Gastroesophageal sphincter (tissue), 4 donors: ENCODE data around the gene ARHGAP9. TPM values are rescaled to one million over a fixed set of nuclear protein-coding genes. Genes with fewer than 3 reads are reported as not detected.

ENCODE experiments used
- ATAC-seq: fragments of 150-250 bp; one replicate; pipeline ENCODE4 v1.9.1; 2016; ENCODE audit warnings: mild to moderate bottlenecking, moderate library complexity
- H3K27ac ChIP-seq, 4 donors: fragments of 200-600 bp; sonication (generic) in 3 of 4; 1 replicate in 3 of 4; 2 replicates in 1 of 4; pipeline ENCODE4 v1.5.1; 2016 to 2019
- H3K27me3 ChIP-seq: fragments of 200-600 bp; sonication (generic); one replicate; pipeline ENCODE4 v1.5.1; 2019
- H3K36me3 ChIP-seq, 2 donors: fragments of 200-600 bp; sonication (generic); one replicate each; pipeline ENCODE4 v1.5.1; 2019; ENCODE audit warnings: control low read depth in 1 of 2
- H3K4me1 ChIP-seq, 3 donors: fragments of 200-600 bp; sonication (generic); 1 replicate in 2 of 3; 2 replicates in 1 of 3; pipeline ENCODE4 v1.5.1; 2016 to 2019; ENCODE audit warnings: control low read depth in 2 of 3
- H3K4me3 ChIP-seq, 2 donors: fragments of 200-600 bp; sonication (generic); one replicate each; pipeline ENCODE4 v1.5.1; 2019; ENCODE audit warnings: mild to moderate bottlenecking in 1 of 2, moderate library complexity in 1 of 2
- H3K9me3 ChIP-seq, 3 donors: fragments of 200-600 bp; sonication (generic); one replicate each; pipeline ENCODE4 v1.5.1; 2017 to 2019; ENCODE audit warnings: control low read depth in 2 of 3
- EP300 ChIP-seq: sonication (generic); formaldehyde crosslinking; IDR thresholded peaks from one replicate; pipeline ENCODE4 v1.6.1; 2017; ENCODE audit warnings: antibody characterized with exemption, mild to moderate bottlenecking
- POLR2A ChIP-seq, 2 donors: fragments of 450-650 bp; IDR thresholded peaks; one replicate each; pipeline ENCODE4 v1.6.1; 2017; ENCODE audit warnings: antibody characterized with exemption in 2 of 2, mild to moderate bottlenecking in 2 of 2, moderate library complexity in 1 of 2
- POLR2AphosphoS5 ChIP-seq: sonication (generic); formaldehyde crosslinking; IDR thresholded peaks from one replicate; pipeline ENCODE4 v1.6.1; 2017; ENCODE audit warnings: antibody characterized with exemption
- WGBS, 2 donors: methylation state at CpG; one replicate each; pipeline ENCODE4 v1.1.5; 2018; ENCODE audit warnings: low coverage in 1 of 2; 5-methylcytosine and 5-hydroxymethylcytosine counted together
- total RNA-seq, 4 donors: library from RNA; depleted of rRNA; stranded (reverse); fragments of >200 nt; gene quantifications; one replicate each; pipeline ENCODE4 v1.1.0, GENCODE V29; 2016
- TF ChIP-seq, protein P1 (sequence below), 4 experiments: fragments of 200-600 bp in 2 of 4; fragments of 450-650 bp in 2 of 4; sonication (generic) in 1 of 4; IDR thresholded peaks; one replicate each; pipeline ENCODE4 v1.5.1; 2017 to 2019; ENCODE audit warnings: antibody characterized with exemption in 4 of 4, mild to moderate bottlenecking in 2 of 4, moderate library complexity in 2 of 4

The ARHGAP9 gene
- total RNA-seq, 4 donors from 2014 or later: 5.6 to 13.1 (median 8.9) TPM

DNA sequence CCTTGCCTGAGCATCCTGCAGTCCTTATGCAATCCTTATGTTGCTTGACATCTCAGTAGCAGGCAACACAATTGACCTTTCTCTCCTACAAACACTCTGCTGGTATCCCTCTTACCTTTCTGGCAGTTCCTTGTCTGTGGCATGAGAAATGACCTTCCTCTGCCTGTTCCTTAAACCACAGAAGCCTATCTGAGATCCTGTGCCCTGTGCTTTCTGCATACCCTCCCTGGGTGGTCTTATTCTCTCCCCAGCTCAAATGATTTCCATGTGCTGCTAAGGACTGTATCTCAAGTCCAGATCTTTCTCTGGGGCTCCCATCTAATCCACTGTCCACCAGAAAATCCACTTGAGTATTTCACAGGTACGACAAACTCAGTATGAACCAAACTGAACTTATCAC is 2.0 kb upstream of the ARHGAP9 start:
- ATAC-seq: no peak
- TF ChIP-seq POLR2A (IDR thresholded peaks at IDR 0.05): no peak
- no peak for TF ChIP-seq EP300
- TF ChIP-seq, protein P1, sequence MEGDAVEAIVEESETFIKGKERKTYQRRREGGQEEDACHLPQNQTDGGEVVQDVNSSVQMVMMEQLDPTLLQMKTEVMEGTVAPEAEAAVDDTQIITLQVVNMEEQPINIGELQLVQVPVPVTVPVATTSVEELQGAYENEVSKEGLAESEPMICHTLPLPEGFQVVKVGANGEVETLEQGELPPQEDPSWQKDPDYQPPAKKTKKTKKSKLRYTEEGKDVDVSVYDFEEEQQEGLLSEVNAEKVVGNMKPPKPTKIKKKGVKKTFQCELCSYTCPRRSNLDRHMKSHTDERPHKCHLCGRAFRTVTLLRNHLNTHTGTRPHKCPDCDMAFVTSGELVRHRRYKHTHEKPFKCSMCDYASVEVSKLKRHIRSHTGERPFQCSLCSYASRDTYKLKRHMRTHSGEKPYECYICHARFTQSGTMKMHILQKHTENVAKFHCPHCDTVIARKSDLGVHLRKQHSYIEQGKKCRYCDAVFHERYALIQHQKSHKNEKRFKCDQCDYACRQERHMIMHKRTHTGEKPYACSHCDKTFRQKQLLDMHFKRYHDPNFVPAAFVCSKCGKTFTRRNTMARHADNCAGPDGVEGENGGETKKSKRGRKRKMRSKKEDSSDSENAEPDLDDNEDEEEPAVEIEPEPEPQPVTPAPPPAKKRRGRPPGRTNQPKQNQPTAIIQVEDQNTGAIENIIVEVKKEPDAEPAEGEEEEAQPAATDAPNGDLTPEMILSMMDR (IDR thresholded peaks at IDR 0.05): no peak
- TF ChIP-seq POLR2AphosphoS5: no peak
- WGBS, 2 donors: 44% methylated on average over 1 of the region's 1 CpG; no CpG with 5 or more reads in 1 of the 2 donors
- Histone ChIP-seq H3K4me1 (no peaks in the 10 kb centered on the region), H3K27me3 (peaks cover 65% of the 10 kb centered on the region), H3K36me3 (no peaks in the 10 kb centered on the region), H3K9me3 (no peaks in the 10 kb centered on the region), H3K27ac (no peak overlapping the region), H3K4me3 (no peak overlapping the region)

DNA sequence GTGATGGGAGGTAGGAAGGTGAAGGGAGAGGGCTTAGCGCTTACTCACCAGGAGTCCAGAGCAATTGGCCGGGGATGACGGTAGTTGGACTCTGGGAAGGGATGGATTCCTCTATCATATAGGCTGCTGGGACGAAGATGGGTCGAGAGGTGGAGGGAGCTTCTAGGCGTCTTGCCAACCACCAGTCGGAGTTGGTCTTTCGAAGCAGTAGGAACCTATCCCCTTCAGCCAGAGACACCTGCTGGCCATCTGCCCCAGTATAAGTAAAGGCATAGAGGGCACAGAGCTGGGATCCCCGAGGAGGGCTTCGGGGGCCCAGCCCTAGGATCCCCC is 657 bp downstream of the ARHGAP9 start:
- Histone ChIP-seq H3K4me3 (no peak overlapping the region), H3K36me3 (no peaks in the 10 kb centered on the region), H3K9me3 (no peaks in the 10 kb centered on the region), H3K27ac (peak overlapping the region in 3 of 4 donors; percentile 43 to 54 (median 50)), H3K4me1 (peaks cover 0 to 17% (median 7%) of the 10 kb centered on the region in 3 donors), H3K27me3 (peaks cover 87% of the 10 kb centered on the region)
- TF ChIP-seq, protein P1 (IDR thresholded peaks at IDR 0.05): no peak
- TF ChIP-seq POLR2AphosphoS5: no peak
- TF ChIP-seq POLR2A (IDR thresholded peaks at IDR 0.05): no peak
- TF ChIP-seq EP300: no peak
- no peak for ATAC-seq
- 83 to 89% methylated on average over 5 of the region's 10 CpGs for WGBS, 2 donors

DNA sequence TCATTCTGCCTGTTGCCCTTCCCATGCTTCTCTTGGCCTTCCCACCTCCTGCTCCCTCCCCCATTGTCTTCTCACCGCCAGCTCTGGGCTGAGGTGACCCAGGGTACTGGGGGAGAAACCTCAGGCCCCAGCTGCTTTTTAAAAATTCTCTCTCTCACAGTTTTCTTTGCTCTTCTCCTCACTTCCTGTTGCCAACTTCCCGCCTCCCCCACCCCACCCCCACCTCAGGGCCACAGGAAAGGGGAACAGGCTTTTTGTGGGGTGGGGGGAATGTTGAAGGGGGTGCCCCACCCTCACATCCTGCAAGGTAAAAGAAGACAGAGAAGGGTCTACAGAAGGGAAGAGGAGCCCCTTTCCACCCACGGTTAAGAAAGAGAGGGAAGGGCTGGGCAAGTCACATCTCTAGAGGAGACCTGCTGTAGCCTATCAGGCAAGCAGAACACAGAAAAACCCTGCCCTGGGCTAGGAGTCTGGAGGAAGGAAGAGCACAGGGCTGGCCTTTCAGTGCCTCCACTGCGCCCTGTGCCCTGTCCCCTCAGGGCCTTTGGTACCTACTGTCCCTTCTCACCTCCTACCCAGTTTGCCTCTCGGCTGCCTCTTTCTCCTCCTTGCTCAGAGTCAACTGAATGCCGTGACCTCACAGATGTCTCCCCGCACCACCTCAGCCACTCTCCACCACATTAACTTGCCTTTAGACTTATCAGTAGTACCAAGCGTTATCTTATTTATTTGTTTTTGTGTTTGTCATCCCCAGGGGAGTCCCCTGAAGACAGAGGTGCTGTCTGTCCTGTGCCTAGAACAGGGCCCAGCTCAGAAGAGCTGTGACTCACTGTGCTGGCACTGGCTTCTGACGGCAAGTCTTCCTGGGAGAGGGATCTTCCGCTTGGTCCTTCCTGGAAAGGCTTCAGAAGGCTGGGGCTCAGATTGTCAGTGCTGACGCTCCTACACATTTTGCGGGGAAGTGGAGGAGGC is 1.7 kb downstream of the ARHGAP9 start:
- TF ChIP-seq POLR2AphosphoS5 (no peak), EP300 (no peak), POLR2A (IDR thresholded peaks at IDR 0.05) (no peak)
- TF ChIP-seq, protein P1 (IDR thresholded peaks at IDR 0.05): no peak
- peaks cover 0 to 17% (median 7%) of the 10 kb centered on the region in 3 donors for H3K4me1 ChIP-seq
- H3K4me3 ChIP-seq: peak overlapping the region in 1 of 2 donors; percentile 48
- no peaks in the 10 kb centered on the region for H3K36me3 ChIP-seq
- peak overlapping the region in 3 of 4 donors; percentile 31 to 54 (median 50) for H3K27ac ChIP-seq
- ATAC-seq: no peak
- no peaks in the 10 kb centered on the region for H3K9me3 ChIP-seq
- WGBS, 2 donors: 51 to 62% methylated on average over 4 to 7 of the region's 12 CpGs
- H3K27me3 ChIP-seq: peaks cover 97% of the 10 kb centered on the region

DNA sequence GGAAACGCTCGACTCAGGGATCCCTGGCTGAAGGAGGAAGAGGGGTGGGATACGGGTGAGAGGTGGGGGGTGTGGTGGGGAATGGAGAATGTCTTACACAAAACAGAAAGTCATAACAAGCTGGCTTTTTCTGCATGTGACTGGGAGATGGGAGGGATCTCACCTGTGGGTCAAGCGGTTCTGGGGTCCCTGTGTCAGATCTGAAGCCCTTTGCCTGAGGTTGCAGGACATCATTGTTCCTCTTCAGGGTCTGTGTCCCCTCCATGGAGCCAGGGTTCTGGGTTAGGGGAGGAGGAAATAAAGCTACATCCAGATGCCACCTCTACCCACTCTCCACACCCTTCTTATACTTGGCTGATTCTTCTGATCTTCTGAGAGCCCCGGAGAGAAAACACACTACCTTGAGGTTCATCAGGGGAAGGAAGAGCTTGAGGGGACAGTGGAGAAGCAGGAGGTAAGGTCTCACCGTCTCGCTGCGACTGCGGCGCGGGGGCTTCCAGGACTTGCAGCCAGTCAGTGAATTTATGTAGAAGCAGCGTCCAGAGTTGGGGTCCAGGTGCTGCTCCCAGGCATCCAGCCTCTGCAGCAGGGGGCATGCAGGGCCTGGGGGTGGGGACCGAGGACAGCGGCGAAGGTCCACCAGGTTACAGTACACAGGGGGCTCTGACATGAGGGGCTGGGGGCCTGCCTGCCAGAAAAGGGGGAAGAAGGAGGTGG is 2.5 kb downstream of the ARHGAP9 start:
- Histone ChIP-seq H3K9me3 (no peaks in the 10 kb centered on the region), H3K27me3 (peaks cover 98% of the 10 kb centered on the region), H3K36me3 (no peaks in the 10 kb centered on the region), H3K27ac (peak overlapping the region in 3 of 4 donors; percentile 31 to 54 (median 50)), H3K4me3 (peak overlapping the region in 1 of 2 donors; percentile 48), H3K4me1 (peaks cover 0 to 17% (median 7%) of the 10 kb centered on the region in 3 donors)
- WGBS, 2 donors: 67% methylated on average over 5 of the region's 15 CpGs; no CpG with 5 or more reads in 1 of the 2 donors
- ATAC-seq: no peak
- TF ChIP-seq, protein P1 (IDR thresholded peaks at IDR 0.05): no peak
- TF ChIP-seq EP300: no peak
- TF ChIP-seq POLR2A (IDR thresholded peaks at IDR 0.05): no peak
- TF ChIP-seq POLR2AphosphoS5: no peak
